KOPT-K1 (cell line): ENCODE measurements around the gene MLXIPL.
"Not testable (repeated sequence)": the region's sequence is repeated elsewhere in the genome, so short reads cannot be mapped to it uniquely, and the experiment has no call there.

Source experiments
- H3K27ac ChIP-seq: fragments of 200-600 bp; sonication (generic); 2 replicates; pipeline ENCODE4 v1.5.1; 2016; ENCODE audit warnings: antibody characterized with exemption, mild to moderate bottlenecking, low read depth, low read length; ENCODE audit not compliant: poor library complexity, severe bottlenecking
- H3K36me3 ChIP-seq: fragments of 200-600 bp; sonication (generic); 2 replicates; pipeline ENCODE4 v1.5.1; 2017; ENCODE audit warnings: antibody characterized with exemption, mild to moderate bottlenecking, low read length, moderate library complexity; ENCODE audit not compliant: insufficient read depth
- H3K9me3 ChIP-seq: fragments of 200-600 bp; sonication (generic); 2 replicates; pipeline ENCODE4 v1.5.1; 2017; ENCODE audit warnings: antibody characterized with exemption, low read length, mild to moderate bottlenecking; ENCODE audit not compliant: insufficient read depth, poor library complexity, severe bottlenecking

Gene MLXIPL

DNA sequence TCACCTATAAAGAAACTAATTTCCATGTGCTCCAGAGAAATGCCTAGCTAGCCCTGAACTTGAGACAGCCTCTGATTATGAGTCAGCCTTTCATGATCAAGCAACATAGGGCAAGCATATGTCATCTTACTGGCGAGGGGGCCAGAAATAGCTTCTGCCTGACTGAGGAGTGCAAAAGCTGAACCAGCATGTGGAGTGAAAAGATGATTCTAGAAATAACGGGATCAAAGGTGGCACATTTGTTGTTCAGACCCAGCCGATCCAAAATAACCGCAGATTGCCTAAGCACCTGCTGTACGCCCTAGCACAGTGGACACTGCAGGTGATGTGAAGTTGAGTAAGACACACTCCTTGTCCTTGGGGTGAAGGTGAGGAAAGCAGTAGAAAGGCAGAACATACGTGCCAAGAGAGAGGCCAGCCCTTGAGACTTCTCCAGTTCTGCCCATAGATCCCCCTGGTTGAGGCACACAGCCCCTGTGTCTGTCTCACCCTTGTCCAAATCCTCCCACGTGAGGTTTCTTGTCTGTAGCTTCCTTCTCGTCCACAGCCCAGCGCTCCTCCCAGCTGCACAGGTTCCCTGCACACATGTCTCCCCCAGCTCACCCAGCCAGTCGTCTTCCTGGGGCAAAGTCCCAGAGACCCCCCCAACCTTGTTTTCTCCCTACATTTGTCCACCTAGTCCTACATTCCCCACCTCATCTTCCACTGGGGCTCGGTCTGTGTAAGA, 64.0 kb downstream of the MLXIPL start:
- H3K36me3 ChIP-seq: peaks cover 7% of the 10 kb centered on the region
- no peaks in the 10 kb centered on the region for H3K9me3 ChIP-seq
- no peak overlapping the region for H3K27ac ChIP-seq

DNA sequence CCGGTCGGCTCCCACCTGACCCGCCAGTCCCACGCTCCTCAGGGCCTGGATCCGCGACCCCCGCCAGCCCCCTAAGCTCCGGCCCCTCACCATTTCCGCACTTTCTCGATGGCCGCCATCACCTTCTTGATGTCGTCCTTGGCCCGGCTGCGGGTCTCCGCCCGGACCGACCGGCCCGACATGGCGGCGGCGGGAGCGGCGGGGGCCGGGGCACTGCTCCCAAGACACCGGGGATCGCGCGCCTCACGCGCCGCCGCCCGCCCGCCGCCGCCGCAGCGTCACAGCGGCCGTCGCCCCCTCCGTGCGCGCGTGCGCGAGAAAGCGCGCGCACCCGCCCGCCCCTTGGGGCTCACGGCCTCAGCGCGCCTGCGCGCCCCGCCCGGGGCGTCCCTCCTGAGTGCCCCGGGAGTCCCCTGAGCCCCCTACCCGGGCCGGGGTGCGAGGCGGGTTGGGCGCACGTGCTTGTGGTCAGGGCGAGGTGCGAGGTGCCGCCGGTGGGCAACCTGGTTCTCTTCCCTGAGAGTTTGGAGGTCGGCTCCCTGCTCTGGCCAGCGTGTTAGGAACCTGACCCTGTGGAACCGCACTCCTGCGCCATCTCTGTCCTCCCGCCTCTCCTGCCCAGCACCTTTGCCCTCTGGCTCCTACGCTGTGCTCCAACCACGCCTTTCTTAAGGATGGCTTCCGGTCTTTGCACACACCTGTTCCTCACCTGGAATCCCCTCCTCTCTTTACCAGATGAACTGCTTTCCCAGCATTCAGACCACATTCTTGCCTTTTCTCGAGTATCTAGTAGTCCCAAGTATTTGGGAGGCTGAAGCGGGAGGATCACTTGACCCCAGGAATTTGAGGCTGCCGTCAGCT, 66.7 kb downstream of the MLXIPL start, which contains the start of gene BCL7B:
Gene BCL7B, minus strand, starts transcription at position 294 of the 861 bp plus-strand sequence. Its CDS starts 112 bp downstream, at position 182.
- H3K27ac ChIP-seq: peak within 1 kb of the TSS; percentile 98
- no peaks in the 10 kb centered on the region for H3K9me3 ChIP-seq
- H3K36me3 ChIP-seq: peaks cover 34% of the 10 kb centered on the region

DNA sequence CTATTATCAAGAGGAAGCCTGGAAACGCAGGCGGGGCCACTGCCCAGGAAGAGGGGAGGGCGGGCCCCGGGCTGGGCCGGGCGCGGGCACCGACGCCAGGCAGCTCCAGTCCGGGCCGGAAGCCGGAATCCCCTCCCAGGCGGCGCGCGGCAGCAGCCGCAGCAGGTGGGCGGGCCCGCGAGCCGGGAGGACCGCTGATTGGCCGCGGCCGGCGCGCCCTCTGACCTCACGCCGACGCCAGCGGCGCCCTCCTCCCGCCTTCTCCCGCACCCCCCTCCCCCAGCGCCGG, 67.3 kb downstream of the MLXIPL start:
- peak overlapping the region; percentile 98 for H3K27ac ChIP-seq
- H3K9me3 ChIP-seq: no peaks in the 10 kb centered on the region
- peaks cover 40% of the 10 kb centered on the region for H3K36me3 ChIP-seq

DNA sequence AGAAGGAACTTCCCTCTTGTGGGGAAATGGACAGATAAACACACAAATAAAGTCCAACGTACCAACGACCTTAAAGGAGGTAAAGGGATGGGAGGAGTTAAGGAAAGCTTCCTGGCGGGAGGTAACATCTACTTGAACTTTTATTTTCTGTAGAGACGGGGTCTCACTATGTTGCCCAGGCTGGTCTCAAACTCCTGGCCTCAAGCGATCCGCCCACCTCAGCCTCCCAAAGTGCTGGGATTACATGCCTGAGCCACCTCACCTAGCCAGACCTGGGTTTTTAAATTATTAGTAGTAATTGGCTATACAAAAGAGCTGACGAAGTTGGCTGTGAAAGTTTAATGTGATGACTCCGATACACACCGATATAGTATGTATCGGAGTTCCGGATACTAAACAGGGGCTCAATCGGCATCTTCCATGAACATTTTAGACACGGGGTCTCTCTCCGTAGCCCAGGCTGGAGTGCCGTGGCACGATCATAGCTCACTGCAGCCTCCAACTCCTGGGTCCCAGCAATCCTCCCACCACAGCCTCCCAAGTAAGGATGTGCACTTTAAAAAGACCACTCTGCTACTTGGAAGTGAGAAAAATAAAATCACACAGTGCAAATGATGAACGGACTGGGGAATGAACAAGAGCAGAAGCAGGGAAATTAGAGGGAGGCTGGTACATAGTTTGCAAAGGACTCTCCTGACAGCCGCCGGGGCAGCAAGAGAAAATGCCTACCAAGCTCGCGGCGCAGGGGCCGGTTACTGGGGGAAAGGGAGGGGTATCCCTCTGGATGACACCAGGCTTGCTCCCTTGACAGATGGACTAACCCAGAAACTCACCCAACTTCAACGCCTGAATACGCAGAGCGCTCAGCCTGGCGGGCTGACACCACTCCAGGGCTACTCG, 67.9 kb downstream of the MLXIPL start:
- peaks cover 46% of the 10 kb centered on the region for H3K36me3 ChIP-seq
- peak overlapping the region; percentile 98 for H3K27ac ChIP-seq
- no peaks in the 10 kb centered on the region for H3K9me3 ChIP-seq

DNA sequence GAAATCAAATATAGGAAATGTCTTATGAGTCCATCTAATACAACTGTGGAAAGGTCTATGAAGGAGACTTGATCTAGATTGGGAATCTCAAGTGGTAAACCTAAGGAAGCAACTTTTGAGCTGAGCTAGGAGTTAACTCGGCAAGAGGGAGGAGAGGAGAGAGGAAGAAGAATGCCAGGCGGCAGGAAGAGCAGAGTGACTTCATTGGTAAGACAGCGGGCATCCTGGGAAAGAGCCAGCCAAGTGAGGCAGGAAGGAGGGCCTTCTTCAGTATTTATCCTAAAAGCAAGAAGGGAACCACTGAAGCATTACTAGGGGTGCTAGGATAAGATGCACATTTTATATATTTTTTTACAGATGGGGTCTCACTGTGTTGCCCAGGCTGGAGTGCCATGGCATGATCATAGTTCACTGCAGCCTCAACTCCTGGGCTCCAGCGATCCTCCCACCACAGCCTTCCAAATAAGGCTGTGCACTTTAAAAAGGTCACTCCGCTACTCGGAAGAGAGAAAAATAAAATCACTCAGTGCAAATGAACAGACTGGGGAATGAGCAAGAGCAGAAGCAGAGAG, 68.8 kb downstream of the MLXIPL start:
- Histone ChIP-seq H3K27ac (no peak overlapping the region), H3K9me3 (no peaks in the 10 kb centered on the region), H3K36me3 (peaks cover 55% of the 10 kb centered on the region)

DNA sequence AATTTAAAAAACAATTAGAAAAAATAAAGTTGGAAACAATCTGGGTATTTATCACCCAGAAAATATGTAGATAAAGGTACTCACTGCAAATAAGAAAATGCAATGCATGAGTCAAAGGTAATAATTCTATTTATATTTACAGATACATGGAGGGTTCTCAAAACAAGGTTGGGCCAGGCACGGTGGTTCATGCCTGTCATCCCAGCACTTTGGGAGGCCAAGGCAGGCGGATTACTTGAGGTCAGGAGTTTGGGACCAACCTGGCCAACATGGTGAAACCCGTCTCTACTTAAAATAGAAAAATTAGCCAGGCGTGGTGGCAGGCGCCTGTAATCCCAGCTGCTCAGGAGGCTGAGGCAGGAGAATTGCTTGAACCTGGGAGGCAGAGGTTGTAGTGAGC, 74.2 kb downstream of the MLXIPL start:
- peaks cover 98% of the 10 kb centered on the region for H3K36me3 ChIP-seq
- not testable (repeated sequence) for H3K27ac ChIP-seq, H3K9me3 ChIP-seq

DNA sequence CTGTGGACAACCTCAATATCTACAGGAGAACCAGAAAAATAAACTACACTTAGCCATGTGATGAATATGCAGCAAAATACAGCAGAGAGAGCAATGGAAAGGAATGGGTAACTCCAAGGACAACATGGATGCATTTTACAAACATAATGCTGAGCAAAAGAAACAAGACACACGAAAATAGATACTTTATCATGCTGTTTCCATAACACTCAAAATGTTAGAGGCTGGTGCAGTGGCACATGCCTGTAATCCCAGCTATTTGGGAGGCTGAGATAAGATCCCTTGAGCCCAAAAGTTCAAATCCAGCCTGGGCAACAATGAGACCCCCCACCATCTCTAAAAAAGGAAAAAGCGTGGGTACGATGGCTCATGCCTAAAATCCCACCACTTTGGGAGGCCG, 75.1 kb downstream of the MLXIPL start:
- H3K9me3 ChIP-seq: no peaks in the 10 kb centered on the region
- H3K27ac ChIP-seq: no peak overlapping the region
- peaks cover 97% of the 10 kb centered on the region for H3K36me3 ChIP-seq

DNA sequence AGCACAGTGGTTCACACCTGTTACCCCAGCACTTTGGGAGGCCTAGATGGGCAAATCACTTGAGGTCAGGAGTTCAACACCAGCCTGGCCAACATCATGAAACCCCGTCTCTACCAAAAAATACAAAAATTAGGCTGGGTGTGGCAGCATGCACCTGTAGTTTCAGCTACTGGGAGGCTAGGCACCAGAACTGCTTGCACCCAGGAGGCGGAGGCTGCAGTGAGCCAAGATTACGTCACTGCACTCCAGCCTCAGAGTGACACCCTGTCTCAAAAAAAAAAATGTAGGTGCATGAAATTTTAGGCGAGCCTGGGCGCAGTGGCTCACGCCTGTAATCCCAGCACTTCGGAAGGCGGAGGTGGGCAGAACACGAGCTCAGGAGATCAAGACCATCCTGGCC, 76.5 kb downstream of the MLXIPL start:
- H3K9me3 ChIP-seq: no peaks in the 10 kb centered on the region
- peaks cover 96% of the 10 kb centered on the region for H3K36me3 ChIP-seq
- no peak overlapping the region for H3K27ac ChIP-seq

DNA sequence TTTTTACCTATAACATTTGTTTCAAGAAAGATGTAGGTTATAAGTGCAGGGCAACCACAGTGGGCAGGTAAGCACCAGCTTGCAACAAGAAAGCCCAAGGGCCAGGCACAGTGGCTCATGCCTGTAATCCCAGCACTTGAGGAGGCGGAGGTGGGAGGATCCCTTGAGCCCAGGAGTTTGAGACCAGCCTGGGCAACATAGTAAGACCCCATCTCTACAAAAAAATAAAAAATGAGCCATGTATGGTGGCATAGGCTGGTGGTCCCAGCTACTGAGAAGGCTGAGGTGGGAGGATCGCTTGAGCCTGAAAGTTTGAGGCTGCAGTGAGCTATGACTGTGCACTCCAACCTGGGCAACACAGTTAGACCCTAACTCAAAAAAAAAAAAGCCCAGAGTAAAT, 79.6 kb downstream of the MLXIPL start:
- peaks cover 95% of the 10 kb centered on the region for H3K36me3 ChIP-seq
- H3K9me3 ChIP-seq: no peaks in the 10 kb centered on the region
- no peak overlapping the region for H3K27ac ChIP-seq
